B cell (primary cell): ENCODE results near the gene THSD4.

Experiments used
- CTCF ChIP-seq: fragments of 200-600 bp; IDR thresholded peaks from one replicate; pipeline ENCODE4 v1.8.0; 2022; ENCODE audit warnings: antibody characterized with exemption, mild to moderate bottlenecking
- EZH2 ChIP-seq: IDR thresholded peaks from 2 replicates; pipeline ENCODE4 v1.6.1; 2012; ENCODE audit warnings: borderline replicate concordance, low read depth, mild to moderate bottlenecking, moderate library complexity, low read length; ENCODE audit not compliant: insufficient read depth, poor library complexity, severe bottlenecking

DNA sequence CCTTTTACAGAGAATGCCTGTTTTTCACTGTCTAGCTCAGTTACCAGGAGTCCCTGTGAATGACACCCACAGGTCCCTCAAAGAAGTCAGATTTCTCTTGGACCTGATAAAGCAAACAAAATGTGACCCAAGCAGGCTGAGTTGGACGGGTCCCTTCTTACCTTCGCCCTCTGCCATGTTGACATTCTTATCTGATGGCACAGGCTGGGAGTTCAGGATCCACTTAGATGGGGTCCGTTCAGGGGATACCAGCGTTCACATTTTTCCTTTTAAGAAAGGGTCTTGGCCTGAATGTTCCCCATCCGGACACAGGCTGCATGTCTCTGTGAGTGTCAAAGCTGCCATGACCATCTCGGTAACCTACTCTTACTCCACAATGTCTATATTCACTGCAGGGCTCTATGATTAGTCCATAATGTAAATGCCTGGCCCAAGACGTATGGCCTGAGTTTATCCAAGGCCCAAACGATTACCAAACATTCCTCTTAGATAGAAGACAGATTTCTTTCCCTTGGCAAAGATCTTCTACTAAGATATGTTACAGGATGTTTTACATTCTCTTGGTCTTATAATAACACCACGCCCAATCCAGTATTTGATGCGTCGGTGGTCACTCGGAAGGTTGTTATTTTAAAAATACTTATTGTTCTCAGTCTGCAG is 179.1 kb downstream of the THSD4 start:
- TF ChIP-seq CTCF = no peak
- no peak for TF ChIP-seq EZH2
